ENCODE results near the gene PXDN.

PXDN gene

GRCh38 chr2:1752751-1753150 lies 8.4 kb upstream of the PXDN start (continued):
- TF ChIP-seq ZC3H10 (CRISPR knock-in tag; IDR thresholded peaks at IDR 0.05), result no peak
- TF ChIP-seq RARB (CRISPR knock-in tag; IDR thresholded peaks at IDR 0.05), result no peak
- no peak for TF ChIP-seq CSDC2 (CRISPR knock-in tag; IDR thresholded peaks at IDR 0.05)
- no peak for TF ChIP-seq OSR1 (CRISPR knock-in tag; IDR thresholded peaks at IDR 0.05)
- no peak for TF ChIP-seq ZNF565 (CRISPR knock-in tag; conservative IDR thresholded peaks at IDR 0.05; ENCODE audit: low read depth)
- TF ChIP-seq ISL1 (CRISPR knock-in tag; IDR thresholded peaks at IDR 0.05), result no peak
- TF ChIP-seq ARNTL (CRISPR knock-in tag; IDR thresholded peaks at IDR 0.05; ENCODE audit: borderline replicate concordance, low read depth), result no peak
- TF ChIP-seq BACH2 (CRISPR knock-in tag; IDR thresholded peaks at IDR 0.05; ENCODE audit: borderline replicate concordance), result no peak

GRCh38 chr2:1751767-1752725 lies 7.7 kb upstream of the PXDN start:
- ATAC-seq, result no peak
- no peak for TF ChIP-seq ZNF565 (CRISPR knock-in tag; conservative IDR thresholded peaks at IDR 0.05; ENCODE audit: low read depth)
- TF ChIP-seq POU6F1 (CRISPR knock-in tag; IDR thresholded peaks at IDR 0.05; ENCODE audit: borderline replicate concordance, low read depth), result no peak
- no peak for TF ChIP-seq ZFP30 (CRISPR knock-in tag; IDR thresholded peaks at IDR 0.05)

GRCh38 chr2:1750933-1751766 lies 6.8 kb upstream of the PXDN start:
- no peak for TF ChIP-seq ZC3H10 (CRISPR knock-in tag; IDR thresholded peaks at IDR 0.05)
- TF ChIP-seq, protein P1, sequence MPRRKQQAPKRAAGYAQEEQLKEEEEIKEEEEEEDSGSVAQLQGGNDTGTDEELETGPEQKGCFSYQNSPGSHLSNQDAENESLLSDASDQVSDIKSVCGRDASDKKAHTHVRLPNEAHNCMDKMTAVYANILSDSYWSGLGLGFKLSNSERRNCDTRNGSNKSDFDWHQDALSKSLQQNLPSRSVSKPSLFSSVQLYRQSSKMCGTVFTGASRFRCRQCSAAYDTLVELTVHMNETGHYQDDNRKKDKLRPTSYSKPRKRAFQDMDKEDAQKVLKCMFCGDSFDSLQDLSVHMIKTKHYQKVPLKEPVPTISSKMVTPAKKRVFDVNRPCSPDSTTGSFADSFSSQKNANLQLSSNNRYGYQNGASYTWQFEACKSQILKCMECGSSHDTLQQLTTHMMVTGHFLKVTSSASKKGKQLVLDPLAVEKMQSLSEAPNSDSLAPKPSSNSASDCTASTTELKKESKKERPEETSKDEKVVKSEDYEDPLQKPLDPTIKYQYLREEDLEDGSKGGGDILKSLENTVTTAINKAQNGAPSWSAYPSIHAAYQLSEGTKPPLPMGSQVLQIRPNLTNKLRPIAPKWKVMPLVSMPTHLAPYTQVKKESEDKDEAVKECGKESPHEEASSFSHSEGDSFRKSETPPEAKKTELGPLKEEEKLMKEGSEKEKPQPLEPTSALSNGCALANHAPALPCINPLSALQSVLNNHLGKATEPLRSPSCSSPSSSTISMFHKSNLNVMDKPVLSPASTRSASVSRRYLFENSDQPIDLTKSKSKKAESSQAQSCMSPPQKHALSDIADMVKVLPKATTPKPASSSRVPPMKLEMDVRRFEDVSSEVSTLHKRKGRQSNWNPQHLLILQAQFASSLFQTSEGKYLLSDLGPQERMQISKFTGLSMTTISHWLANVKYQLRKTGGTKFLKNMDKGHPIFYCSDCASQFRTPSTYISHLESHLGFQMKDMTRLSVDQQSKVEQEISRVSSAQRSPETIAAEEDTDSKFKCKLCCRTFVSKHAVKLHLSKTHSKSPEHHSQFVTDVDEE (CRISPR knock-in tag; IDR thresholded peaks at IDR 0.05), result no peak
- TF ChIP-seq OSR1 (CRISPR knock-in tag; IDR thresholded peaks at IDR 0.05), result no peak
- no peak for TF ChIP-seq TCF4 (CRISPR knock-in tag; IDR thresholded peaks at IDR 0.05; ENCODE audit: borderline replicate concordance)
- TF ChIP-seq RARB (CRISPR knock-in tag; IDR thresholded peaks at IDR 0.05), result no peak
- no peak for TF ChIP-seq ISL1 (CRISPR knock-in tag; IDR thresholded peaks at IDR 0.05)

DNA sequence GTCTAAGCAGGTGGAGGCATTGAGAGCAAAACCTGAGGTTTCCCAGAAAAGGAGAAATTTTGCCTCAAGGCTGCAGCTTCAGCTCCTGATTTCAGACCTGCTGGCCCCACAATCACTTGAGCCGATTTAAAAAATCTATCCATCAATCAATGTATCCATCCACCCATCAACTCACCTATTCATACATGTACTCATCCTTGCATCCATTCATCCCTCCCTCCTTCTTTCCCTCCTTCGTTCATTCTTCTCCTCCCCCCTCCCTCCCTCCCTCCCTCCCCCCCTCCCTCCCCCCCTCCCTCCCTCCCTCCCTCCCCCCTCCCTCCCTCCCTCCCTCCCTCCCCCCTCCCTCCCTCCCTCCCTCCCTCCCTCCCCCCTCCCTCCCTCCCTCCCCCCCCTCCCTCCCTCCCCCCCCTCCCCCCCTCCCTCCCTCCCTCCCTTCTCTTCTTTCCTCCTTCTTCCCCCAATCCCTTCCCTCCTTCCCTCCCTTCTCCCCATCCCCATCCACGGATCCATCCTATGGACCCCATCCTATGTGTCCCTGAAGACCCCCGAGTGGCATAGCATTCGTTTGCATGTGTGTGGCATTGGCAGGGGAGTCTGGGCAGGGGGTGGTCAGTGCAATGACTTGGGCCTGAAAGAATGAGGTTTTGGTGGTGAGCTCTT lies 6.1 kb upstream of the PXDN start:
- no peak for TF ChIP-seq OSR1 (CRISPR knock-in tag; IDR thresholded peaks at IDR 0.05)
- TF ChIP-seq, protein P2, sequence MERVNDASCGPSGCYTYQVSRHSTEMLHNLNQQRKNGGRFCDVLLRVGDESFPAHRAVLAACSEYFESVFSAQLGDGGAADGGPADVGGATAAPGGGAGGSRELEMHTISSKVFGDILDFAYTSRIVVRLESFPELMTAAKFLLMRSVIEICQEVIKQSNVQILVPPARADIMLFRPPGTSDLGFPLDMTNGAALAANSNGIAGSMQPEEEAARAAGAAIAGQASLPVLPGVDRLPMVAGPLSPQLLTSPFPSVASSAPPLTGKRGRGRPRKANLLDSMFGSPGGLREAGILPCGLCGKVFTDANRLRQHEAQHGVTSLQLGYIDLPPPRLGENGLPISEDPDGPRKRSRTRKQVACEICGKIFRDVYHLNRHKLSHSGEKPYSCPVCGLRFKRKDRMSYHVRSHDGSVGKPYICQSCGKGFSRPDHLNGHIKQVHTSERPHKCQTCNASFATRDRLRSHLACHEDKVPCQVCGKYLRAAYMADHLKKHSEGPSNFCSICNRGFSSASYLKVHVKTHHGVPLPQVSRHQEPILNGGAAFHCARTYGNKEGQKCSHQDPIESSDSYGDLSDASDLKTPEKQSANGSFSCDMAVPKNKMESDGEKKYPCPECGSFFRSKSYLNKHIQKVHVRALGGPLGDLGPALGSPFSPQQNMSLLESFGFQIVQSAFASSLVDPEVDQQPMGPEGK (CRISPR knock-in tag; IDR thresholded peaks at IDR 0.05; ENCODE audit: borderline replicate concordance), result no peak
- no peak for TF ChIP-seq ISL1 (CRISPR knock-in tag; IDR thresholded peaks at IDR 0.05)
- no peak for TF ChIP-seq POU6F1 (CRISPR knock-in tag; IDR thresholded peaks at IDR 0.05; ENCODE audit: borderline replicate concordance, low read depth)
- no peak for TF ChIP-seq CSDC2 (CRISPR knock-in tag; IDR thresholded peaks at IDR 0.05)
- no peak for TF ChIP-seq SNAI2 (CRISPR knock-in tag; IDR thresholded peaks at IDR 0.05)
- TF ChIP-seq ZNF8 (CRISPR knock-in tag; IDR thresholded peaks at IDR 0.05), result no peak
- no peak for TF ChIP-seq ARNTL (CRISPR knock-in tag; IDR thresholded peaks at IDR 0.05; ENCODE audit: borderline replicate concordance, low read depth)
- TF ChIP-seq, protein P3, sequence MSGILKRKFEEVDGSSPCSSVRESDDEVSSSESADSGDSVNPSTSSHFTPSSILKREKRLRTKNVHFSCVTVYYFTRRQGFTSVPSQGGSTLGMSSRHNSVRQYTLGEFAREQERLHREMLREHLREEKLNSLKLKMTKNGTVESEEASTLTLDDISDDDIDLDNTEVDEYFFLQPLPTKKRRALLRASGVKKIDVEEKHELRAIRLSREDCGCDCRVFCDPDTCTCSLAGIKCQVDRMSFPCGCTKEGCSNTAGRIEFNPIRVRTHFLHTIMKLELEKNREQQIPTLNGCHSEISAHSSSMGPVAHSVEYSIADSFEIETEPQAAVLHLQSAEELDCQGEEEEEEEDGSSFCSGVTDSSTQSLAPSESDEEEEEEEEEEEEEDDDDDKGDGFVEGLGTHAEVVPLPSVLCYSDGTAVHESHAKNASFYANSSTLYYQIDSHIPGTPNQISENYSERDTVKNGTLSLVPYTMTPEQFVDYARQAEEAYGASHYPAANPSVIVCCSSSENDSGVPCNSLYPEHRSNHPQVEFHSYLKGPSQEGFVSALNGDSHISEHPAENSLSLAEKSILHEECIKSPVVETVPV (CRISPR knock-in tag; IDR thresholded peaks at IDR 0.05), result no peak
- no peak for TF ChIP-seq TCF4 (CRISPR knock-in tag; IDR thresholded peaks at IDR 0.05; ENCODE audit: borderline replicate concordance)
- no peak for TF ChIP-seq ZFP30 (CRISPR knock-in tag; IDR thresholded peaks at IDR 0.05)
- no peak for TF ChIP-seq TOX (CRISPR knock-in tag; IDR thresholded peaks at IDR 0.05; ENCODE audit: borderline replicate concordance)
- TF ChIP-seq ZC3H10 (CRISPR knock-in tag; IDR thresholded peaks at IDR 0.05), result no peak
- no peak for TF ChIP-seq GLIS3 (CRISPR knock-in tag; IDR thresholded peaks at IDR 0.05)
- ATAC-seq, result no peak

More at GRCh38 chr2:1750933-1751766, 6.8 kb upstream of the PXDN start:
- peak; percentile 95 for ATAC-seq
